HK-2 (cell line): ENCODE results near the gene FSD1L.

Experiments
- DNase-seq: peaks from one replicate; pipeline ENCODE4 v3.0.0-alpha.2; 2018; ENCODE audit not compliant: unreplicated experiment

The FSD1L gene

DNA sequence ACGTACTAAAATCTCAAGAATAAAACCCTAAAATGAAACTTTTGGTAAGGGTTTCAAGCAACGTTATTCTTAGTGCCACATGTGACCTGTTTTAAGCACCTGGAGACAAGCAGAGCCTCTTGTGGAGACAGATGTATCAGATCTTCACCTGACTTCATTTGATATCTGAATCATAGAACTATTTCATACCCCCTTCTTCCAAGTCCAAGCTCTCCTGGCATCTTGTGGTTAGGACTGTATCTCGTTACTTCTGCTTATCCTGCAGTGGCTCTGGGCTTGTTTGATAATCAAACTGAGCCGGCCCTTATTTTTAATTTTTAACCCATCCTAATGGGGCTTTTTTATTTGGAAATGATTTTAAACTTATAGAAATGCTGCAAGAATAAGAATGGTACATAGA lies 11.1 kb upstream of the FSD1L start:
- no peak for DNase-seq

DNA sequence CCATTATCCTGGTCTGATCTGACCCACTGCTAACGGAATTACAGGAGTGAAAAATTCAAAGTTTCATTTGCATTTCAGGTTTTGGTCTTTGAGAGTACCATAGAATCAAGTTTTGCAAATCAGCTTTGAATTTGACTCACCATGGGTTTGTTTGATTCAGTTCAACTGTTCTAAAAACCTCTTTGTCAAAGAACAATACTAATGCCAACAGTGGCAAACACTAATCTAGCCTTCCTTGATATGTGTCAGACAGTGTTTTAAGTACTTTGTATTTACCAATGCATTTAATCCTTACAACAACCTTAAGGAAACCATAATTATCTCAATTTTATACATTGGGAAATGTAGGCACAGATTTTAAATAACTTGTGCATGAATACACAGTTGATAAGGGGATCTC lies 10.1 kb upstream of the FSD1L start:
- no peak for DNase-seq

GRCh38 chr9:105438141-105438806 lies 9.6 kb upstream of the FSD1L start:
- no peak for DNase-seq

GRCh38 chr9:105439428-105439827 lies 8.4 kb upstream of the FSD1L start:
- no peak for DNase-seq

DNA sequence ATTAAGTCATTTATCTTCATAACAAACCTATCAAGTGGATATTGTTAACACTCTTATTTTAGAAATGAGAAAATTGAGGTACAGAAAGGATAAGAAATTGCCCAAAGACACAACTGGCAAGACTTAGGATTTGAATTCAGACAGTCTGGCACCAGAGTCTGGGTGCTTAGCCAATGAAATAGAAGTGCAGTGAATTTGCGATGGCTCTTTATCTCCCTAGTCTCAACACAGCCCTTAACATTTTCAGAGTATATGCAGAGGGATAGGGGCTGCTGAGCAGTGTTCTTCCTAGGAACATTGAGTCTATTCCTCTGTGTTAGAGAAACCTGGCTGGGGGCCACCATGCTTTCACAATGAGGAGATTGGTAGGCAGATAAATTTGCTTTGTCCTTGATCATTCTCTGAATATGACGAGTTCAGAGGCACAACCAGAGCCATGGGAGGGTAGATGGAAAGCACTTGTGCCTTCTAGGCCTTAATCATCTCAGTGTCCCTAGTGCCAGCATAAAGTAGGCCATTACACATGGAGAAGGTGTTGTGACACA lies 6.1 kb upstream of the FSD1L start:
- no peak for DNase-seq

DNA sequence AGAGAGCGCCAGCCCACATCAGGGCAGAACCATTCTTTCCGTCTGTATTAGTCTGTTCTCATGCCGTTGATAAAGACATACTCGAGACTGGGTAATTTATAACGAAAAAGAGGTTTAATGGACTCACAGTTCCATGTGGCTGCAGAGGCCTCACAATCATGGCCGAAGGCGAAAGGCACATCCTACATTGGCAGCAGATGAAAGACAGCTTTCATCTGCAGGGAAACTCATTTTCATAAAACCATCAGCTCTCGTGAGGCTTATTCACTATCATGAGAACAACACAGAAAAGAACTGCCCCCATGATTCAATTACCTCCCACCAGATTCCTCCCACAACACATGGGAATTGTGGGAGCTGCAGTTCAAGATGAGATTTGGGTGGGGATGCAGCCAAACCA lies 4.7 kb upstream of the FSD1L start:
- DNase-seq, result no peak

GRCh38 chr9:105444130-105444529 lies 3.7 kb upstream of the FSD1L start:
- no peak for DNase-seq

DNA sequence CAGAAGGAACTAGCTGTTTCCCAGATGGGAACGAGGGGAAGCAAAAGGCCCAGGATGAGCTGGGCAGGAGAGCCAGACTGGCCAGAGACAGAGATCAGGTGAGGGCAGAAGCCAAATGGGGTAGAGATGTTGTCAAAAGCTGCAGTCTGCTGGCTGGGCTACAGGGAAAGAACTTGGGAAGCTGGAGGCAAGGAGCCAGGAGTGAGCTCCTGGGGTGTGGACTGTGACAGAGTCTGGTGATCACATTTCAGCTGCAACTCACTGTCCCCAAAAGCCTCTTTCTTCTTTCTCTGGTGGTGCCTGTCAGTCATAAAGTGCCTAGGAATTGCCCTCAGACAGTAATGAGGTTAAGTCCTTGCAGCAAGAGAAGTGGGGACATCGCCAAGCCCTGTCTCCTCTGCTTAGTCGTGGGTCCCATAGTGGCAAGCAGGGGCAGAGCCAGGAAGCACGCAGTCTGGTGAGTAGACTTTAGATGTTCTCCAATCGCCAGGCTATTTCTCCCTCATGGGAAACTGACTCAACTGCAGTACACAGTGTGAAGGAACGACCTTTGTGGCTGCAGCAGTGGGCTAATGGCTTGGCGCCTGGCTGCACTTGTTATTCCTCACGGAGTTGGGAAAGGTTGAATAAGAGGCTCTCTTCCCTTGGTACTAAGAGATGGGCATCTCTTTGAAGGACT lies 2.5 kb upstream of the FSD1L start:
- no peak for DNase-seq

DNA sequence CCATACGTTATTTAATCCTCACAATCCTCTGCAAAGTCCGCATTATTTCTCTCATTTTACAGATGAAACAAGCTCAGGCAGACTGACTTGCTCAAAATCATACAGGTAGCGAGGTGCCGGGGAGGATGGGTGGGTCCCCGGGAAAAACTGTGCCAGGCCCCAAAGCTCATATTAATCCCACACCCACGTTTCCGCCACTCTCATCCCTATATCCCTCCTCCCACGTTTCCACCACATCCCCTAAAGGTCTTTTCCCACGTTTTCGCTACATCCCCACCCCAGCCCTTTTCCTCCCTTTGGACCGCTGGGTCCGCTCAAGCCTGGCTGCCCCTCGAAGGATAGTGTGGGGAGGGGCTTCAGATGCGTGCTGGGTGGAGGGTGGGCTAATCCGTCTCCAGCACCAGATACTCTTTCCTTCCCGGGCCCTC lies 434 bp upstream of the FSD1L start:
- DNase-seq, result no peak

GRCh38 chr9:105449081-105449480 lies 1.2 kb downstream of the FSD1L start:
- DNase-seq, result no peak

DNA sequence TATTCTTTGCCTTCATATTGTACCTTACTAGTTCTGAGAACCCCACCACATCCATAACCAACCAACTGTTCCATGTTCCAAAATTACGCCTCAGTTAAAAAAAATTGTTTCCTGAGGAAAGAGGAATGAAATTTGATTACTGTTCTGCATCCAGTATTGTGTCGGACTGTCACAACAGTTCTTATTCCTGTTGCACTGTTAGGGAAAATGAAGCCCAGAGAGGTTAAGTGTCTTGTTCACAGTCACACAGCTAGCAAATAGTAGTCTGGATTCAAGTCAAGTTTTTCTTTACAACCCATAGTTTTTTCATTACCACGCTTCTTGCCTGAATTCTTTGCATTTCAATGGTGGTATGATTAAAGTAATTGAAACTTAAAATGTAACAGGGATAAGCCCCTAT lies 4.4 kb downstream of the FSD1L start:
- no peak for DNase-seq

GRCh38 chr9:105455836-105456475 lies 8.1 kb downstream of the FSD1L start:
- no peak for DNase-seq

GRCh38 chr9:105457560-105458294 lies 9.9 kb downstream of the FSD1L start:
- no peak for DNase-seq

DNA sequence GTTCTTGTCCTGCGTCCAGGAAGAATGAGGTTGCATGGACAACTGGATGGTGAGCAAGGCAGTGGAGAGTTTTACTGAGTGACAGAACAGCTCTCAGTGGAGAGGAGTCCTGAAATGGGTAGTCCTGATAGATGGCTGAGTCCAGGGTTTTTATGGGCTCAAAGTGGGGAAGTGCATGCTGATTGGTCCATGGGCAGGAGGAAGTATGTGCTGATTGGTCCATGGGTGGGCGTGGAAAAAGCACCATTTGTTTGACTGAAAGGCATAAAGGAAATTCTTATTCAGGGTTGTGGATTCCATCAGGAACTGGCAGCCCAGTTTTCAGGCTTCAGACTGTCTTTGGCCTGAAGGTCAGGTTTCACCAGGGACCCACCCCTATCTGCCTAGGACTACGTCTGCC lies 10.6 kb downstream of the FSD1L start:
- DNase-seq, result no peak

DNA sequence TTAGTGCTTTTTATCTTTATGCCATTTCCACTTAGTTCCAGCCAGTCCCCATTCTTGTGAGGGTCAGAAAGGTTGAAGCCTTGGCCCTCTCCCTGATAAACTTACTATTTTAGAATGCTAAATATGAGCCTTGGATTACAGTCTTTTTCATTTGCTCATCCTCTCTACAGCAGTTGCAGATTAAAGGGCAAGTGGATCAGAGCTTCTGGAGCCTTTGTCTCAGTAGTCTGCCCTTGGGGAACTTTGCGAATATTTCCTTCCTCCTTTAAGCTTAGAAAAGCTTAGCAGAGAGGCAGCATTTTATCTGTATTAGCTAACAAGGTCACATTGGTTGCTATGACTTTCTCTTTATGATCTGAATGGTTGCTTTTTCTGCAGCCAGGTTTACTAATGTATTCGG lies 11.5 kb downstream of the FSD1L start:
- DNase-seq, result no peak

GRCh38 chr9:105466898-105467455 lies 19.1 kb downstream of the FSD1L start:
- no peak for DNase-seq

GRCh38 chr9:105468875-105469274 lies 21.0 kb downstream of the FSD1L start:
- no peak for DNase-seq

- DNase-seq, result no peak
These were observed 25.4 kb downstream of the FSD1L start for GRCh38 chr9:105473221-105473620.

DNA sequence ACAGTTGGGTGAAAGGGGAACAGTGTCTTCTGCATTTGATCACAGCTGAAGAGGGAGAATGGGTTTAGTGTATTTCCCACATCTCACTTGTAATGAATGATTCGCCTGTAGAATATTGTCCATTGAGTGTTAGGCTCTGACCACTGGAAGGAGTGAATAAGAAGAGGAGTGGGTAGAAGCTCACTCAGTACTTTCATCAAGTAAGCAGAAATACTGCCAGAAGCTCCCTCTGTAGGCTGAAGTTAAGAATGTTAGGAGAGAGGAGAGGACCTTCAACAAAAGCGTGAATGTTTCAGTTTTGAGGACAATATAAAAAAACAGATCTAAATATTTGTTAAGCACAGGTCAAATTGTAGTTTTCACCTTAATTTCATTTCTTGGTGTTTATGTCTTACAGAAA lies 27.5 kb downstream of the FSD1L start:
- no peak for DNase-seq

GRCh38 chr9:105479846-105480245 lies 32.0 kb downstream of the FSD1L start:
- DNase-seq, result no peak

GRCh38 chr9:105483618-105484017 lies 35.8 kb downstream of the FSD1L start:
- no peak for DNase-seq

DNA sequence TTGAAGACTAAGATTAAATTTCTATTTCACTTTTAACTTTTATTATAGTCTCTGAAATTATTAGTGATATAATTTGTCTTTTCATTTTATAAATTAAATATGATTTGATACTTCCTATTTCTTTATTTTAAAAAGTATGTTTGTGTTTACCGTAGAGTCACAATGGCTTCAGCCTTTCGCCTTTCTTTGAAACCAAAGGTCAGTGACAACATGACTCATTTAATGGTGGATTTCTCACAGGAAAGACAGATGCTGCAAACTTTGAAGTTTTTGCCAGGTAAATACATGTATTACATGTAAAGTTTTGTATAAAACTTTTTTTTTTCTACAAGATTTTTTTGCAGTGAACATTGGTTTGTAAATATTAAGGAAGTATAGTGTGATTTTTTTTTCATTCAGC lies 36.4 kb downstream of the FSD1L start:
- DNase-seq, result no peak
